ENCODE data around the gene TSPAN15.

TSPAN15 gene

GRCh38 chr10:69417542-69417941, 33.7 kb upstream of the TSPAN15 start:
- DNase-seq (ENCODE audit: low read depth in 2 of 2, low spot score in 1 of 2): no peak

- no peak for DNase-seq (ENCODE audit: low read depth in 2 of 2, low spot score in 1 of 2)
Measured at GRCh38 chr10:69418052-69418752, 33.1 kb upstream of the TSPAN15 start.

- DNase-seq (ENCODE audit: low read depth in 2 of 2, low spot score in 1 of 2): no peak
Measured at GRCh38 chr10:69419096-69419743, 32.0 kb upstream of the TSPAN15 start.

GRCh38 chr10:69419744-69420126, 31.5 kb upstream of the TSPAN15 start:
- no peak for DNase-seq (ENCODE audit: low read depth in 2 of 2, low spot score in 1 of 2)

GRCh38 chr10:69421611-69422308, 29.5 kb upstream of the TSPAN15 start:
- DNase-seq (ENCODE audit: low read depth in 2 of 2, low spot score in 1 of 2): no peak

GRCh38 chr10:69422676-69423075, 28.6 kb upstream of the TSPAN15 start:
- no peak for DNase-seq (ENCODE audit: low read depth in 2 of 2, low spot score in 1 of 2)

- DNase-seq (ENCODE audit: low read depth in 2 of 2, low spot score in 1 of 2): no peak
Measured at GRCh38 chr10:69425041-69425440, 26.2 kb upstream of the TSPAN15 start.

- DNase-seq (ENCODE audit: low read depth in 2 of 2, low spot score in 1 of 2): no peak
Measured at GRCh38 chr10:69425511-69426298, 25.6 kb upstream of the TSPAN15 start.

- no peak for DNase-seq (ENCODE audit: low read depth in 2 of 2, low spot score in 1 of 2)
Measured at GRCh38 chr10:69426376-69426727, 24.9 kb upstream of the TSPAN15 start.

GRCh38 chr10:69428165-69428564, 23.1 kb upstream of the TSPAN15 start:
- no peak for DNase-seq (ENCODE audit: low read depth in 2 of 2, low spot score in 1 of 2)

- no peak for DNase-seq (ENCODE audit: low read depth in 2 of 2, low spot score in 1 of 2)
Measured at GRCh38 chr10:69434169-69434568, 17.1 kb upstream of the TSPAN15 start.

- DNase-seq (ENCODE audit: low read depth in 2 of 2, low spot score in 1 of 2): no peak
Measured at GRCh38 chr10:69434926-69435325, 16.3 kb upstream of the TSPAN15 start.

- DNase-seq (ENCODE audit: low read depth in 2 of 2, low spot score in 1 of 2): no peak
Measured at GRCh38 chr10:69435966-69436520, 15.2 kb upstream of the TSPAN15 start.

- DNase-seq (ENCODE audit: low read depth in 2 of 2, low spot score in 1 of 2): no peak
Measured at GRCh38 chr10:69437321-69438259, 13.7 kb upstream of the TSPAN15 start.

- no peak for DNase-seq (ENCODE audit: low read depth in 2 of 2, low spot score in 1 of 2)
Measured at GRCh38 chr10:69438536-69439349, 12.5 kb upstream of the TSPAN15 start.

GRCh38 chr10:69439350-69439739, 11.9 kb upstream of the TSPAN15 start:
- DNase-seq (ENCODE audit: low read depth in 2 of 2, low spot score in 1 of 2): no peak

- no peak for DNase-seq (ENCODE audit: low read depth in 2 of 2, low spot score in 1 of 2)
Measured at GRCh38 chr10:69439813-69440506, 11.3 kb upstream of the TSPAN15 start.

GRCh38 chr10:69443354-69443753, 7.9 kb upstream of the TSPAN15 start:
- DNase-seq (ENCODE audit: low read depth in 2 of 2, low spot score in 1 of 2): no peak

- no peak for DNase-seq (ENCODE audit: low read depth in 2 of 2, low spot score in 1 of 2)
Measured at GRCh38 chr10:69445041-69445440, 6.2 kb upstream of the TSPAN15 start.

Measured in stimulated activated CD8-positive, alpha-beta memory T cell treated with anti-CD3 and anti-CD28 coated beads, Interleukin-4, amount 100 ng/mL, for 4 hours (primary cell).